AG10803 (cell line): ENCODE data around the gene SNTG2.

Source experiments
- DNase-seq: peaks from one replicate; pipeline ENCODE4 v3.0.0; 2010; ENCODE audit warnings: low read depth
- H3K4me3 ChIP-seq: 2 replicates; pipeline ENCODE4 v1.5.1; 2011; ENCODE audit warnings: mild to moderate bottlenecking, low read length, control low read depth
- TF ChIP-seq, protein P1 (sequence below): conservative IDR thresholded peaks from 2 replicates; pipeline ENCODE4 v1.5.1; 2011; ENCODE audit warnings: mild to moderate bottlenecking, low read length, control low read depth, inconsistent platforms

Gene SNTG2

DNA sequence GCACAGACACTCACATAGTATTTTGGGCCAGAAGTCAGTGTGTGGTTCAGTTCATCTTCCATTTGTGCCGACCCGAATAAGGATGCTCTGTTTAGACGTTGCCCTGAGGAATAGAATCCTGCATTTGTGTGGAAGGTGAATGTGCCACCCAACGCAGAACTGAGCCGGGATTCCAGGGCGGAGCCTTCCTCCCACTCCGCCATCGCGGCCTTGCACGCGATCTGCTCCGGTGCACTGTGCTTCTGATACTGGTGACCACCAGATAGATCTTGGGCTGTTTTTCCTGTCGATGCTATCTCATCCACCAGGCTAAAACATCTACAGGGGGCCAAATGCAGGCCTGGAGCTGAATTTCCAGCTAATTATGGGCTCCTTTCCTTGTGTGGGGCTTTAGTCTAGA lies 29.6 kb upstream of the SNTG2 start:
- no peak overlapping the region for H3K4me3 ChIP-seq
- no peak for DNase-seq
- TF ChIP-seq, protein P1, sequence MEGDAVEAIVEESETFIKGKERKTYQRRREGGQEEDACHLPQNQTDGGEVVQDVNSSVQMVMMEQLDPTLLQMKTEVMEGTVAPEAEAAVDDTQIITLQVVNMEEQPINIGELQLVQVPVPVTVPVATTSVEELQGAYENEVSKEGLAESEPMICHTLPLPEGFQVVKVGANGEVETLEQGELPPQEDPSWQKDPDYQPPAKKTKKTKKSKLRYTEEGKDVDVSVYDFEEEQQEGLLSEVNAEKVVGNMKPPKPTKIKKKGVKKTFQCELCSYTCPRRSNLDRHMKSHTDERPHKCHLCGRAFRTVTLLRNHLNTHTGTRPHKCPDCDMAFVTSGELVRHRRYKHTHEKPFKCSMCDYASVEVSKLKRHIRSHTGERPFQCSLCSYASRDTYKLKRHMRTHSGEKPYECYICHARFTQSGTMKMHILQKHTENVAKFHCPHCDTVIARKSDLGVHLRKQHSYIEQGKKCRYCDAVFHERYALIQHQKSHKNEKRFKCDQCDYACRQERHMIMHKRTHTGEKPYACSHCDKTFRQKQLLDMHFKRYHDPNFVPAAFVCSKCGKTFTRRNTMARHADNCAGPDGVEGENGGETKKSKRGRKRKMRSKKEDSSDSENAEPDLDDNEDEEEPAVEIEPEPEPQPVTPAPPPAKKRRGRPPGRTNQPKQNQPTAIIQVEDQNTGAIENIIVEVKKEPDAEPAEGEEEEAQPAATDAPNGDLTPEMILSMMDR, result no peak

DNA sequence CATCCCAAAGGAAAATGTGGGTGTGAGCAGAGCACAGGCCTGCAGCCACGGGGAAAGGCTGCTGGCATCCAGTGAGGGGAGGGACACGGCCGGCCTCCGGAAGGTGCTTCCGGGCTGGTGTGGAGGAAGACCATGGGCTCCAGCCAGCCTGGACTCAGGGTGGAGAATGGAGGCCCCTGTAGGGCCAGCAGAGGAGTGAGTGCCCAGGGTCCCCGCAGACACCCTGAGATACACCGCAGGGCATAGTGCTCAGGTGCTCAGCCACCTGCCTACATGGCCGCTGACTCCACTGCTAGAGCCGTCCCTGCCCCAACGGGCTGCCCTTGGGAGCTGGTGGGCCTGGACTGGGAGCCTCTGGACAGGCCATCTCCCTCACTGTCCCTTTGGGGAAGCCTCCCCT lies 28.5 kb upstream of the SNTG2 start:
- TF ChIP-seq, protein P1, result no peak
- DNase-seq, result no peak
- no peak overlapping the region for H3K4me3 ChIP-seq

DNA sequence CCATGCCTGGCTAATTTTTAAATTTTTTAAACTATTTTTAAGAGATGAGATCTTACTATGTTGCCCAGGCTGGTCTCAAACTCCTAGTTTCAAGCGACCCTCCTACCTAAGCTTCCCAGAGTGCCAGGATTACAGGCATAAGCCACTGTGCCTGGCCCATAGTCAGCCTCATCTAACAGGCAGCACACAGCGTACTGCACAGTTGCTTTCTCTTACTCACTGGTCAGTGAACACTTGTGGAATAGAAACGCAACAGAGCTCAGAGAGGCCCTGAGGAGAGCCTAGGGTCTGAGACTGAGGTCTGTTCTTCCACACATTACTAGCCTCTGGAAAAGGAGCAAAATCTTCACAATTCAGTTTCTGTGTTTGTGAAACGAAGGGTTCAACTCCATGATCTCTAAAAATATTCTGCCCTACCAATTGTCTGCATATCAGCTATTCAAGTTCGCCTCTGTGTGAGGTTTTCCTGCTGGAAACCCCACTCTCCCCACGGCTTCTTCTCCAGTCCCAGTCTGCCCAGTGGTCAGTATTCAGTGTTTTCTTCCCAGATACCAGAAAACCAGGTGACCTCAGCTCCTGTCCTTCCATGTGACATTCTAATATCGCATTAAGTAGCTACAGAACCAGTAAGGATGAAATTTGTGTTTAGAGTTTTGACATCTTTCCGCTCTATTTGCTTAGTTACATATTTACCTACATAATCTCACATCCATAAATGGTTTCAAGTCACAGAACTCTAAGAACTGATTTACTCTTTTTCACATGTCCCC lies 26.6 kb upstream of the SNTG2 start:
- no peak for DNase-seq
- H3K4me3 ChIP-seq, result no peak overlapping the region
- TF ChIP-seq, protein P1, result no peak

DNA sequence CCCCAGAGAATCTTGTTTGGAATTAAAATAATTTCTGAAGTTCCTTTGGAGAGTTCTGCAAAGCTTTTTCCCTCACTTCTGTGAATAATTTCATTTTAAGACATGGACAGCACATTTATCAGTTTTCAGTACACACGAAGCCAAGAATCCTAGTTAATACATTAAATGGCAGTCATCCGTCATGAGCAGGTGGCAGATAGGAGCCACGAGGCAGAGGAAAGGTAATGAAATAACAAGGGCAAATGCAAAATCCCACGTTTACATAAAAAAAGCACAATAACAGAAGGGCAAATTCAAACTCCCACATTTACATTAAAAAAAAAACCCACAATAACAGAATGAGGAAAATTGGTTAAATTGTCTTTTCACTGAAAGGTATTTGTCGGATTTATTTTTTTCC lies 25.9 kb upstream of the SNTG2 start:
- no peak overlapping the region for H3K4me3 ChIP-seq
- TF ChIP-seq, protein P1, result no peak
- no peak for DNase-seq

DNA sequence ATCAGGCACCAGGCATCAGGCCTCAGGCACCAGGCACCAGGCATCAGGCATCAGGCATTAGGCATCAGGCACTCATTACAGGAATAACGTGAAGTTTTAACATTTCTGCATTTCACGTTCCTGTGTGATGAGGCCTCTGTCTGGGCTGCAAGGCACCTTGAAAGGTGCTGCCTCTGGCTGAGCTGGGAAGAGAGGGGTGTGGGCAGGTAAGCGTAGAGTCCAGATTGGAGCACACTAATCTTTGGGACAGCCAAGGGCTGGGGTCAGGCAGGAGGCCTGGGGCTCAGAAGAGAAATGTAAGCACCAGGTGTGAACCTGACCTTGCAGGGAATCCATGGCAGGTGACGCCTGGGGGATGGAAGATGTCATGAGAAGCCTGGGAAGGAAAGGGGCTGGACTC lies 25.3 kb upstream of the SNTG2 start:
- no peak overlapping the region for H3K4me3 ChIP-seq
- TF ChIP-seq, protein P1, result no peak
- no peak for DNase-seq

DNA sequence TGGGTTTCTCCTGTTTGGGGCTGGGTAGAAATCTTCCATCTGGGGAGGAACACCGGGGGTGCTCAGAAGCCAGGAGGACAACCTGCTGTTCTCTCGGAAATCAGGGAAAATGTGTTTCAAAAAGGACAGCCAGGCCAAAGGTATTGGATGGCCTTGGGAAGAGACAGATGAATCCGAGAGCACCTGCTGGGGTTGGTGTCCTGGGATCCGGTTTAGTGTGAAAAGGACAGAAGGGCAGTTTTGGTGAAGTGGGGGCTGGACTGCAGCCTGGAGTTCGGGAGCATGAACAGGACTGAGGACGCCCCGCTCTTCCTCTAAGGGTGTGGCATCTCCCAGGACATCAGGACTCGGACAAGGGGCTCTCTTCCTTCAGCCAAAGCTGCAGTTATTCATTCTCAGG lies 24.9 kb upstream of the SNTG2 start:
- H3K4me3 ChIP-seq, result no peak overlapping the region
- TF ChIP-seq, protein P1, result no peak
- DNase-seq, result no peak

DNA sequence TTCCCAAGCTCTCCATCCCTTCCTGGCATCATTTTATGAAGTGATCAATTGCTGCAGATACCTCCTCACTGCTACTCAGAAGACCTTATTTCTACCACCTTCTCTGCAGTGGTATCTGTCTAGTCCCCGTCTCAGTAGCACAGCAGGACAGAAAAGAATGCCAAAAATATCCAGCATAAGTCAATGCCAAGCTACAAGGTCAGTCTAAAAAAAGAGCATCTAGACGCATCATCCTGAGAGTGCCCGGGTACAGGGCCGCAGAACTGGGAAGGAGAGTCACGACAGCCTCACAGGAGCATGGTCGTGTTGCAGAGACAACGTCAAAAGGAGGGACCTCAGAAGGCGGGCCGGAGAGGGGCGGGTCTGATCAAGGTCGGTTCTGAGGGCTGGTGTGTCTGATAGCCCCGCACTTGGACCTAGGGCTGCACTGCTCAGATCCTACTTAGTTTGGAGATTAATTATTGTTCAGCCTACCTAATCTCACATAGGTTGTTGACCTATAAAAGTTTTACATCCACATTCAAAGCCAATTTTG lies 24.3 kb upstream of the SNTG2 start:
- DNase-seq, result no peak
- TF ChIP-seq, protein P1, result no peak
- H3K4me3 ChIP-seq, result no peak overlapping the region
